KMS-11 (cell line): ENCODE data around the gene TPO.
"Not testable (repeated sequence)": the region's sequence is repeated elsewhere in the genome, so short reads cannot be mapped to it uniquely, and the experiment has no call there.

ENCODE experiments used
- H2AFZ ChIP-seq: fragments of 200-600 bp; sonication (generic); 2 replicates; pipeline ENCODE4 v1.6.1; 2016; ENCODE audit warnings: antibody characterized with exemption, mixed run types, low read depth
- H3K27ac ChIP-seq: fragments of 200-600 bp; sonication (generic); 2 replicates; pipeline ENCODE4 v1.6.1; 2016; ENCODE audit warnings: mild to moderate bottlenecking, mixed run types
- H3K27me3 ChIP-seq: fragments of 200-600 bp; sonication (generic); 2 replicates; pipeline ENCODE4 v1.6.1; 2017; ENCODE audit warnings: mild to moderate bottlenecking, low read depth, mixed run types, moderate library complexity; ENCODE audit not compliant: insufficient read depth
- H3K36me3 ChIP-seq: fragments of 200-600 bp; sonication (generic); 2 replicates; pipeline ENCODE4 v1.6.1; 2017; ENCODE audit warnings: mild to moderate bottlenecking, mixed run types; ENCODE audit not compliant: insufficient read depth
- H3K4me1 ChIP-seq: fragments of 200-600 bp; sonication (generic); 2 replicates; pipeline ENCODE4 v1.6.1; 2016; ENCODE audit warnings: mild to moderate bottlenecking, low read depth, mixed run types; ENCODE audit not compliant: poor library complexity, severe bottlenecking
- H3K4me2 ChIP-seq: fragments of 200-600 bp; sonication (generic); 2 replicates; pipeline ENCODE4 v1.7.0; 2016; ENCODE audit warnings: mild to moderate bottlenecking, mixed run types
- H3K4me3 ChIP-seq: fragments of 200-600 bp; sonication (generic); IDR thresholded peaks from 2 replicates; pipeline ENCODE4 v1.6.1; 2017; ENCODE audit warnings: low read depth, low read length, mixed read lengths; ENCODE audit not compliant: insufficient read depth
- H3K79me2 ChIP-seq: fragments of 200-600 bp; sonication (generic); 2 replicates; pipeline ENCODE4 v1.6.1; 2016; ENCODE audit warnings: low read depth, mixed run types; ENCODE audit not compliant: insufficient read depth
- H3K9ac ChIP-seq: fragments of 200-600 bp; sonication (generic); 2 replicates; pipeline ENCODE4 v1.6.1; 2016; ENCODE audit warnings: mild to moderate bottlenecking, mixed run types
- H4K20me1 ChIP-seq: fragments of 200-600 bp; sonication (generic); 2 replicates; pipeline ENCODE4 v1.6.1; 2016; ENCODE audit warnings: mild to moderate bottlenecking, mixed run types; ENCODE audit not compliant: insufficient read depth
- TF ChIP-seq, protein P1 (sequence below): fragments of 200-600 bp; sonication (generic); conservative IDR thresholded peaks from 2 replicates; pipeline ENCODE4 v1.6.1; 2017; ENCODE audit warnings: low read depth, mild to moderate bottlenecking, antibody characterized with exemption, low read length, moderate library complexity, mixed read lengths

Gene TPO

GRCh38 chr2:1491751-1492150, 78.5 kb downstream of the TPO start:
- Histone ChIP-seq H2AFZ (no peak overlapping the region), H3K4me2 (no peak overlapping the region), H3K4me1 (no peaks in the 10 kb centered on the region), H3K4me3 (no peak overlapping the region), H3K79me2 (no peaks in the 10 kb centered on the region), H3K27ac (no peak overlapping the region), H3K36me3 (no peaks in the 10 kb centered on the region), H3K27me3 (no peaks in the 10 kb centered on the region), H4K20me1 (no peaks in the 10 kb centered on the region), H3K9ac (no peak overlapping the region)
- TF ChIP-seq, protein P1, sequence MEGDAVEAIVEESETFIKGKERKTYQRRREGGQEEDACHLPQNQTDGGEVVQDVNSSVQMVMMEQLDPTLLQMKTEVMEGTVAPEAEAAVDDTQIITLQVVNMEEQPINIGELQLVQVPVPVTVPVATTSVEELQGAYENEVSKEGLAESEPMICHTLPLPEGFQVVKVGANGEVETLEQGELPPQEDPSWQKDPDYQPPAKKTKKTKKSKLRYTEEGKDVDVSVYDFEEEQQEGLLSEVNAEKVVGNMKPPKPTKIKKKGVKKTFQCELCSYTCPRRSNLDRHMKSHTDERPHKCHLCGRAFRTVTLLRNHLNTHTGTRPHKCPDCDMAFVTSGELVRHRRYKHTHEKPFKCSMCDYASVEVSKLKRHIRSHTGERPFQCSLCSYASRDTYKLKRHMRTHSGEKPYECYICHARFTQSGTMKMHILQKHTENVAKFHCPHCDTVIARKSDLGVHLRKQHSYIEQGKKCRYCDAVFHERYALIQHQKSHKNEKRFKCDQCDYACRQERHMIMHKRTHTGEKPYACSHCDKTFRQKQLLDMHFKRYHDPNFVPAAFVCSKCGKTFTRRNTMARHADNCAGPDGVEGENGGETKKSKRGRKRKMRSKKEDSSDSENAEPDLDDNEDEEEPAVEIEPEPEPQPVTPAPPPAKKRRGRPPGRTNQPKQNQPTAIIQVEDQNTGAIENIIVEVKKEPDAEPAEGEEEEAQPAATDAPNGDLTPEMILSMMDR = no peak

DNA sequence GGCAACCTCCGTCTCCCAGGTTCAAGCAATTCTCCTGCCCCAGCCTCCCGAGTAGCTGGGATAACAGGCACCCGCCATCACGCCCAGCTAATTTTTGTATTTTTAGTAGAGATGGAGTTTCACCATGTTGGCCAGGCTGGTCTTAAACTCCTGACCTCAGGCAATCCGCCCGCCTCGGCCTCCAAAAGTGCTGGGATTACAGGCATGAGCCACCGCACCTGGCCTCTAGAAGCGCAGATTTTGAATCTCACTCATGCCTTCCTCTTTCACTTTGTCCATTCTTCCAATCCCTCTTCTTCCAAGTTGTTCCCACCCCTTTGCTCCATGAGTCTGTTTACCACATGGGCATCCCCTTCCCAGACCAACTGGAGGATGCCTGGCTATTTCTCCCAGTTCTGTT, 79.0 kb downstream of the TPO start:
- H3K4me3 ChIP-seq, H3K79me2 ChIP-seq, H3K4me2 ChIP-seq, H3K27ac ChIP-seq, H4K20me1 ChIP-seq, H3K9ac ChIP-seq, H3K27me3 ChIP-seq, H3K36me3 ChIP-seq, H3K4me1 ChIP-seq, H2AFZ ChIP-seq: not testable (repeated sequence)

DNA sequence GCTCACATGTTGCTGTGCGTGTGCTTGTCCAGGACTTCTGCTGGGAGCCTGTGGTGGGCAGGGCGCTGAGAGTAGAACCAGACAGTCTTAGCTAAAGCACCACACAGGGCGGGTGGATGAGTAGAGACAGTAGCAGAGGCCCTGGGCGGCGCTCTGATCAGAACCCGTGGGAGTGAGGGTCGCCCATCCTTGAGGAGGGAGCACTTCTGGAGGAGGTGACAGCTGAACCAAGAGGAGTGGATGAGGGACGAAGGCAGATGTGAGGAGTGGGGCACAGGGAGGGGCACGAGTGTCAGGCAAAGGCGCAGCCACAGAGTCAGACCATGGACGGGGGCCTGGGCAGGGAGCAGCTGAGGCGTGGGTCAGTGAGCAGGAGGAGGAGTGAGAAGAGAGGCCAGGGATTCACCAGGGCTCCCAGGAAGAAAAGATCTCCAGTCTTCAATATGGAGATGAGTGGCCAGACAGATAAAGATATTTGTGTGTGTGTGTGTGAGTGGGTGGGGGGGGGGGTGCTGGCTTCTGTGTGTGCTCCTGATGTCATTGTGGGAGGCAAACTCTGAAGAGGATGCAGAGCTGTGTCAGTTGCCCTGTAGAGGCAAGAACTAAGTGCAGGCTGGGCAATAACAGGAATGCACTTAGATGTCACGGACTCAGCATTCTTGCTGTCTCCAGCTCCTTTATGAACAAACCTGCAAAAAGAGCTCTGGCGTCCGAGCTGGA, 79.6 kb downstream of the TPO start:
- Histone ChIP-seq H3K36me3 (no peaks in the 10 kb centered on the region), H2AFZ (no peak overlapping the region), H3K4me2 (no peak overlapping the region), H3K4me1 (no peaks in the 10 kb centered on the region), H3K27ac (no peak overlapping the region), H3K79me2 (no peaks in the 10 kb centered on the region), H3K27me3 (no peaks in the 10 kb centered on the region), H3K9ac (no peak overlapping the region), H4K20me1 (no peaks in the 10 kb centered on the region), H3K4me3 (no peak overlapping the region)
- TF ChIP-seq, protein P1 = no peak

GRCh38 chr2:1493431-1494126, 80.3 kb downstream of the TPO start:
- no peaks in the 10 kb centered on the region for H4K20me1 ChIP-seq
- H2AFZ ChIP-seq = no peak overlapping the region
- H3K4me3 ChIP-seq = no peak overlapping the region
- no peaks in the 10 kb centered on the region for H3K79me2 ChIP-seq
- no peak overlapping the region for H3K27ac ChIP-seq
- TF ChIP-seq, protein P1 = no peak
- H3K4me1 ChIP-seq = no peaks in the 10 kb centered on the region
- no peak overlapping the region for H3K9ac ChIP-seq
- H3K27me3 ChIP-seq = no peaks in the 10 kb centered on the region
- H3K4me2 ChIP-seq = no peak overlapping the region
- H3K36me3 ChIP-seq = no peaks in the 10 kb centered on the region

GRCh38 chr2:1494257-1494656, 81.0 kb downstream of the TPO start:
- Histone ChIP-seq H3K36me3 (no peaks in the 10 kb centered on the region), H3K27ac (no peak overlapping the region), H3K27me3 (no peaks in the 10 kb centered on the region), H3K4me2 (no peak overlapping the region), H3K4me3 (no peak overlapping the region), H4K20me1 (no peaks in the 10 kb centered on the region), H3K9ac (no peak overlapping the region), H3K4me1 (no peaks in the 10 kb centered on the region), H2AFZ (no peak overlapping the region), H3K79me2 (no peaks in the 10 kb centered on the region)
- TF ChIP-seq, protein P1 = no peak
